GM18909 (cell line): ENCODE results near the gene AFDN.
A peak's percentile ranks its signal among the peaks of the same experiment; 100 is the strongest.

ENCODE experiments used
- ATAC-seq: cut with Tn5 transposase; IDR thresholded peaks from one replicate; pipeline ENCODE4 v1.9.1; 2021; ENCODE audit warnings: mild to moderate bottlenecking; ENCODE audit not compliant: unreplicated experiment, poor library complexity

The AFDN gene

GRCh38 chr6:167839755-167840154, 13.0 kb downstream of the AFDN start:
- ATAC-seq: no peak

- ATAC-seq: no peak
Measured at GRCh38 chr6:167840160-167840525, 13.4 kb downstream of the AFDN start.

- ATAC-seq: no peak
Measured at GRCh38 chr6:167840526-167841179, 13.9 kb downstream of the AFDN start.

- no peak for ATAC-seq
Measured at GRCh38 chr6:167841981-167842380, 15.3 kb downstream of the AFDN start.

GRCh38 chr6:167842457-167842856, 15.7 kb downstream of the AFDN start:
- no peak for ATAC-seq

GRCh38 chr6:167843023-167843422, 16.3 kb downstream of the AFDN start:
- ATAC-seq: no peak

- ATAC-seq: no peak
Measured at GRCh38 chr6:167845856-167846255, 19.1 kb downstream of the AFDN start.

GRCh38 chr6:167846997-167847606, 20.4 kb downstream of the AFDN start:
- ATAC-seq: no peak

GRCh38 chr6:167847936-167848335, 21.2 kb downstream of the AFDN start:
- no peak for ATAC-seq

- no peak for ATAC-seq
Measured at GRCh38 chr6:167848783-167849182, 22.1 kb downstream of the AFDN start.

GRCh38 chr6:167849846-167850459, 23.2 kb downstream of the AFDN start:
- ATAC-seq: no peak

GRCh38 chr6:167850782-167851181, 24.1 kb downstream of the AFDN start:
- no peak for ATAC-seq

GRCh38 chr6:167851370-167851952, 24.8 kb downstream of the AFDN start:
- no peak for ATAC-seq

GRCh38 chr6:167855825-167856425, 29.2 kb downstream of the AFDN start:
- no peak for ATAC-seq

- no peak for ATAC-seq
Measured at GRCh38 chr6:167856474-167856873, 29.8 kb downstream of the AFDN start.

GRCh38 chr6:167856999-167857660, 30.4 kb downstream of the AFDN start:
- ATAC-seq: peak; percentile 56

- no peak for ATAC-seq
Measured at GRCh38 chr6:167858086-167858591, 31.4 kb downstream of the AFDN start.

GRCh38 chr6:167858842-167859664, 32.3 kb downstream of the AFDN start:
- ATAC-seq: no peak

- ATAC-seq: no peak
Measured at GRCh38 chr6:167860550-167861226, 34.0 kb downstream of the AFDN start.
